GM12891 (cell line): ENCODE data around the gene HLTF.
"Not testable (repeated sequence)": the region's sequence is repeated elsewhere in the genome, so short reads cannot be mapped to it uniquely, and the experiment has no call there.

ENCODE experiments used
- DNase-seq: peaks from one replicate; pipeline ENCODE4 v3.0.0; 2011; ENCODE audit warnings: low spot score; ENCODE audit not compliant: insufficient read length
- FAIRE-seq: peaks from 2 replicates; lab custom pipeline; 2011; peaks lifted over from hg19 to GRCh38; lab: Jason Lieb, UNC
- PAX5 ChIP-seq: IDR thresholded peaks from 2 replicates; pipeline ENCODE4 v1.6.1; 2011; ENCODE audit warnings: low read length, moderate library complexity, mild to moderate bottlenecking; ENCODE audit not compliant: insufficient read depth, severe bottlenecking
- POLR2A ChIP-seq: IDR thresholded peaks from 2 replicates; pipeline ENCODE4 v1.6.1; 2011; ENCODE audit warnings: low read depth, low read length, control low read depth
- POLR2AphosphoS5 ChIP-seq: IDR thresholded peaks from 2 replicates; pipeline ENCODE4 v1.6.1; 2011; ENCODE audit warnings: low read depth, low read length, control low read depth
- POU2F2 ChIP-seq: IDR thresholded peaks from 2 replicates; pipeline ENCODE4 v1.6.1; 2011; ENCODE audit warnings: low read depth, mild to moderate bottlenecking, control low read depth, low read length, moderate library complexity
- SPI1 ChIP-seq: IDR thresholded peaks from 2 replicates; pipeline ENCODE4 v1.6.1; 2011; ENCODE audit warnings: low read depth, low read length, control low read depth
- TAF1 ChIP-seq: IDR thresholded peaks from 2 replicates; pipeline ENCODE4 v1.6.1; 2011; ENCODE audit warnings: low read depth, low read length, control low read depth

Gene HLTF

DNA sequence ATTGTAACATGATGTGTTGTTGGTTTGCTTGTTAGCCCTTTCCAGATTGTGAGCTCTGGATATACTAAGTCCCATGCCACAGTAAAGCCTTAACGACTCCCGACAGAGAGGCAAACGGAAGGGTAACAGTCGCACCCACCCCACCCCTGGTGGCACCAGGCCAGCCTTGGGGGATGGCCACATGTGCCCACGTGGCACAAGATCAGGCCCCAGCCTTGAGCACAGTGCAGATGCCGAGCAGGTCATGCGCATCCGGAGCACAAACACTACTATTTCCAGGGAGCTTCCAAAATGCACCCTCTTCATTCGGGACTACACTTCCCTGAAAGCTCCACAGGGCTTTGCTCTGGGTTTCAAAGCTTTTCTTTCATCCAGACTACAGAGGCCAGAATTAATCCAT lies 32.4 kb upstream of the HLTF start:
- FAIRE-seq = no peak
- DNase-seq = no peak
- TF ChIP-seq SPI1 = no peak
- no peak for TF ChIP-seq PAX5
- no peak for TF ChIP-seq TAF1
- TF ChIP-seq POLR2AphosphoS5 = no peak
- TF ChIP-seq POLR2A = no peak

DNA sequence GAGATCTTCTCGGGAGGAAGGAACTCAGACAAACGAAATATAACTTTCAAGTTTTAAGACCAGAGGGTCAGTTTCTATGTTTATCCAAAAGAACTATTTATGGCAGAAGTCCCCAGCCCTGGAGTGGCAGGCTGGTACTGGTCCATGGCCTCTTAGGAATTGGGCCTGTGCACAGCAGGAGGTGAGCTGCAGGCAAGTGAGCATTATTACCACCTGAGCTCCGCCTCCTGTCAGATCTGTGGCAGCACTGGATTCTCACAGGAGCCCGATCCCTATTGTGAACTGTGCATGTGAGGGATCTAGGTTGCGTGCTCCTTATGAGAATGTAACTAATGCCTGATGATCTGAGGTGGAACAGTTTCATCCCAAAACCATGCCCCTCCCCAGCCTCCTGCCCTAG lies 28.8 kb upstream of the HLTF start:
- FAIRE-seq = no peak
- no peak for DNase-seq
- TF ChIP-seq POU2F2 (no peak), TAF1 (no peak), POLR2AphosphoS5 (no peak), POLR2A (no peak), PAX5 (no peak), SPI1 (no peak)

DNA sequence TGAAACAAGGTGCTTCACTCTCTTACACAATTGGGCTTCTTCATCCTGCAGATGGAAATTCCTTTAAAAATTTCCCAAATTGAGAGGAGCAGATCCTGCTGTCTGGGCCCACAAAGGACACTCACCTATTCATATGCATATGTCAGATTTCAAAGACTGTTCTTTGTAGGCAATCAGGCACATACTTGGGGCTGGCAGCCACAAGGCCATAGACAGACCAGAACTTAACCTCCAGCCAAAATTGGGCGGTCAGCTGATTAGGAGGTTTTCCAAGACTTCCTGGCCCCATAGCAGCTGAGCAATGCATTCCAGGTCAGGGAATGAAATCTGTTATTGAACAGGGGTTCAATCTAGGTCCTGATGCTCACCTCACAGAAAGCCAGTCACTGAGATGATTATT lies 28.1 kb upstream of the HLTF start:
- FAIRE-seq (no peak), DNase-seq (no peak)
- no peak for TF ChIP-seq PAX5
- no peak for TF ChIP-seq POLR2AphosphoS5
- TF ChIP-seq SPI1 = no peak
- TF ChIP-seq TAF1 = no peak
- no peak for TF ChIP-seq POLR2A
- TF ChIP-seq POU2F2 = no peak

DNA sequence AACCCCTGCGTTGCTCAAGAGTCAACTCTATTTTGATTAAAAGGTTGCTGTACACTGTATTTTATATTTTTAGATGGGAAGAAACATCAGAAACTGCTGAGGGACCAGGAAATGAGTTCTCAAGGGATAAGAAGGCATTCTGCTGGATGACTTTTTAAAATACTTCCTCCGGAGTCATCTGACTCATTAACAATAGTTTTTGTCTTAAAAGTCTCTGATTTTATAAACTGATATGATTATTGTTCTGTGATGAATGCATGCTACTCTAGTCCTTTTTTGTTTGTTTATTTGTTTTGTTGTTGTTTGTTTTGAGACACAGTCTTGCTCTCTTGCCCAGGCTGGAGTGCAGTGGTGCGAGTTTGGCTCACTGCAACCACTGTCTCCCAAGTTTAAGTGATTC lies 18.2 kb upstream of the HLTF start:
- DNase-seq (no peak), FAIRE-seq (no peak)
- no peak for TF ChIP-seq POLR2A

DNA sequence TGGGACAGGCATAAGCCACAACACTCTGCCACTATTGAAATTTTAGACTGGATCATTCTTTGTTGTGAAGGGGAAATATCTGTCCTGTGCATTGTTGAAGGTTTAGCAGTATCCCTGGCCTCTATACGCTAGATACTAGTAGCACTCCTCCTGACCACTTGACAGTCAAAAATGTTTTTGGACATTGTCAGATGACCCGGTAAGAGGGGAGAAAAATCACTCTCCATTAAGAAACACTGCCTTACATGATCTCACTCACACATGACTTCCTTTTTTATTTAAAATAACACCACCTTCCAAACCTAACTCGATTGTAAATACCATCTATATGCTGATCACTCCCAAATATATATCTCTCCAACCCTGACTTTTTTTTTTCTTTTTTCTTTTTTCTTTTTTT lies 15.3 kb upstream of the HLTF start:
- TF ChIP-seq POU2F2 (no peak), POLR2A (no peak), TAF1 (no peak), POLR2AphosphoS5 (no peak), PAX5 (no peak), SPI1 (no peak)
- no peak for DNase-seq
- FAIRE-seq = no peak

DNA sequence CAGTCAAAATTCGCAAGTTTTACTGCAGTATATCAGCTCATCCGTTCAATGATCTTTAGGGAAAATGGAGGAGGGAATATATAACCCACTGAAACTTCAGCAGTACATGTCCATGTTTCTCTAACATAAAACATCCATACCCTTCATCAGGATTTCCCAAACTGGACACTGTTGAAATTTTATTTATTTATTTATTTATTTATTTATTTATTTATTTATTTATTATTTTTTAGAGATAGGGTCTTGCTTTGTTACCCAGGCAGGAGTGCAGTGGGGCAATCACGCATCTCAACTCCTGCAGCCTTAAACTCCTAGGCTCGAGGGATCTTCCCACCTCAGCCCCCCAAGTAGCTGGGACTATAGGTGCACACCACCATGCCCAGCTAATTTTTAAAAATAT lies 14.8 kb upstream of the HLTF start:
- no peak for DNase-seq
- TF ChIP-seq POLR2AphosphoS5 (no peak), SPI1 (no peak), PAX5 (no peak), POLR2A (no peak), POU2F2 (no peak), TAF1 (no peak)
- no peak for FAIRE-seq

DNA sequence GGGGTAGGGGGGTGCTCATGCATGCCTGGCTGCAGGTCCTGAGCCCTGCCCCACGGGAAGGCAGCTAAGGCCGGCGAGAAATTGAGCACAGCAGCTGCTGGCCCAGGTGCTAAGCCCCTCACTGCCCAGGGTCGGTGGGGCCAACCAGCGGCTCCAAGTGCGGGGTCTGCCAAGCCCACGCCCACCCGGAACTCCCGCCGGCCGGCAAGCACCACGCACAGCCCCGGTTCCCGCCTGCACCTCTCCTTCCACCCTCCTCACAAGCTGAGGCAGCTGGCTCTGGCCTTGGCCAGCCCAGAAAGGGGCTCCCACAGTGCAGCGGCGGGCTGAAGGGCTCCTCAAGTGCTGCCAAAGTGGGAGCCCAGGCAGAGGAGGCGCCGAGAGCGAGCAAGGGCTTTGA lies 11.7 kb upstream of the HLTF start:
- FAIRE-seq, DNase-seq: not testable (repeated sequence)

DNA sequence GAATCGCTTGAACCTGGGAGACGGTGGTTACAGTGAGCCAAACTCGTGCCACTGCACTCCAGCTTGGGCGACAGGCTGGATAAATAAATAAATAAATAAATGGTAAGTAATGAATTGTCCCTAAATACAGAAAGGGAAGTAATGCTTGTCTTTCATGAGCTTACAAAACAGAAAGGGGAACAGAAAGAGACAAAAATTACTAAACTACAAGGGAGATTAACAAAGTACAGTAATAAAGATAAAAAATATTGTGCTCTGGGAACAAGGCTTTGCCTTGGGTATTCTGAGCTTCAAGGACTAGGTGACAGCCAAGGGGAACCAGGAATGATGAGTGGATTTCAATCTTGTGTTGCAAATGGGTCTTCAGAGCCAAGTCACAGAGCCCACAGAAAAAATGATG lies 9.2 kb upstream of the HLTF start:
- peak; percentile 29 for DNase-seq
- no peak for FAIRE-seq
- TF ChIP-seq TAF1 (no peak), POU2F2 (no peak), SPI1 (peak; percentile 86)

DNA sequence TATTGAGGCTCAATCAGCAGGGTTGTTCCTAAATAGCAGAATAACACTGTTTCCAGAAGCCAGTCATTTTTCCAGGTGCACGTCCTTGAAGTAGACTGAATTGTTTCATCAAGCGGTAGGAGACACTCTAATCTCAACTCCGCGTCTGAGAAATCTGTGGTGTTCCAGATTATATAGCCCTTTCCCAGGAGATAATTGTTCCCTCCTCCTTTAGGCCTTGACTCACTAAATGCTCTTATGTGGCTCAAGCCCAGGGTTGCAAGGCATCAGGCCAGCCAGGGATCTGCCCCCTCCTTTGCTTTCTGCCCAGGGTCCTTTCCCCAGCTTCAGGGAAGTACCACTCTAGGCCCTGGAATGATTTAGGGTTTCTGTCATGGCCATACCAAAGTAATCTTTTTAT lies 5.7 kb upstream of the HLTF start:
- FAIRE-seq = no peak
- no peak for TF ChIP-seq TAF1
- TF ChIP-seq PAX5 = no peak
- no peak for TF ChIP-seq POU2F2
- TF ChIP-seq POLR2A = no peak
- no peak for TF ChIP-seq POLR2AphosphoS5
- TF ChIP-seq SPI1 = no peak
- DNase-seq = no peak

DNA sequence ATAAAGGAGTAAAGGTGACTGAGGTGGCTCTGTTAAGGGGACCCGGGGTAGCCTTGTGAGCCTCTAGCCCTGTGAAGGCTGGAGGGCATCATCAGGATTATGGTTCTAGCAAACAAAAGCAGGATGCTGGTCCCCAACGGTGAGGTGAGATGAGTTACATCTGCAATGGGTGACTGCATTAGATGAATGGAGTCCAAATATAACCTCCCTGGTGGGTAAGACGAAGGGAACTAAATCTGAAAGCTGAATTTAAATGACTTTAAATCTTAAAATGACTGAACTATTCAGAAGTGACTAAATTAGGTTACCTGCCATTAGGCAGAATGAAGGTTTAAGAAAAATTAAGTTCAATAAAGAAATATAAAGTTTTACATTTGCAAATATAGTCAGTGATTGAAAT lies 4.6 kb upstream of the HLTF start:
- no peak for TF ChIP-seq SPI1
- TF ChIP-seq POU2F2 = no peak
- TF ChIP-seq POLR2AphosphoS5 = no peak
- TF ChIP-seq POLR2A = no peak
- TF ChIP-seq PAX5 = no peak
- TF ChIP-seq TAF1 = no peak
- DNase-seq (no peak), FAIRE-seq (peak; percentile 66)

DNA sequence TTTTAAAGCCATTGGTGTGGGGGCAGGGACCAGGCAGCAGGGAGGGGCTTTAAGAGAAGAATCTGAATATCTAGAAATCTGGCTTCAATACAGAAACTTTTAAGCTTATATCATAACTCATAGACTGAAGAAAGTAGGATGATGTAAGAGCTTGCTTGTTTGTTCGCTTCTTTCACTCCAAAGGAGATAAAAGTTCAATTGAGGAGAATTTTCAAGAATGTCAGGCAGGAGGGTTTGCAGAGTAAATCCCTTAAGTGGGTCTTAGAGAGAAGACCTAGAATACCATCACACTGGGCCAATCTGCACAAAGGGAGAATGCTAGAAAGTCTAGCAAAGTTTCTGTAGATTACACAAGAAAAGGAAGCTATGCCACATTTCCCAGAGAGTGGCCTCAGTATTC lies 4.1 kb upstream of the HLTF start:
- TF ChIP-seq SPI1 = no peak
- TF ChIP-seq POLR2AphosphoS5 = no peak
- TF ChIP-seq TAF1 = no peak
- no peak for TF ChIP-seq POU2F2
- TF ChIP-seq PAX5 = no peak
- no peak for TF ChIP-seq POLR2A
- no peak for DNase-seq
- no peak for FAIRE-seq

DNA sequence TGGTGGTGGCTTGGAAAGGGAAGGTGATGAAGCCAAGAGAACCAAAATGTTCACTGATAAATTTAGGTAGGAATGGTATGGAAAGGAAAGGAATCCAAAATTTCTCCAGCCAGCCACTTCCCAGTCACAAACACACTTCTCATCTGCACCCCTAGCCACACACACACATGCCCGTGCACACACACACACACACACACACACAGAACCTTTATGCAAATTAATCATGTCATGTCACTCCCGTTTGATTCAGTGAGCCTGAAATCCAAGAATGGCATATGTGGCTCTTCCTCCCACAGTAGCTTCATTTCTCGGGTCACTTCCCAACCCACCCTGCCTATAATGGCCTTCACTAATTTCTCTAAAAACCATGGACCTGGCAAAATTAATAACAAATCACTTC lies 3.1 kb upstream of the HLTF start:
- FAIRE-seq (no peak), DNase-seq (no peak)
- TF ChIP-seq SPI1 (no peak), POU2F2 (peak; percentile 71)
